K562 (cell line): ENCODE data around the gene ECM1. TPM values are rescaled to one million over a fixed set of nuclear protein-coding genes. Genes with fewer than 3 reads are reported as not detected.

Experiments used
- ARHGAP35 ChIP-seq: fragments of 450-650 bp; IDR thresholded peaks from 2 replicates; pipeline ENCODE4 v1.6.1; 2018; ENCODE audit not compliant: partially characterized antibody
- BHLHE40 ChIP-seq: IDR thresholded peaks from 2 replicates; pipeline ENCODE4 v1.6.1; 2011; ENCODE audit warnings: low read length, improper control_type of control experiment
- CUX1 ChIP-seq: fragments of 200-800 bp; sonication (Bioruptor generic); IDR thresholded peaks from 2 replicates; pipeline ENCODE4 v1.6.1; 2016; ENCODE audit warnings: missing genetic modification characterization, missing compliant biosample characterization
- FOXP1 ChIP-seq: sonication (generic); formaldehyde crosslinking; IDR thresholded peaks from 2 replicates; pipeline ENCODE4 v1.8.0; 2022; ENCODE audit warnings: mild to moderate bottlenecking, missing genetic modification reagents
- GABPB2 ChIP-seq: fragments of 250-450 bp; sonication (Bioruptor Pico); conservative IDR thresholded peaks from 2 replicates; pipeline ENCODE4 v1.5.1; 2021; ENCODE audit warnings: mild to moderate bottlenecking
- HDGF ChIP-seq: fragments of 450-650 bp; IDR thresholded peaks from 2 replicates; pipeline ENCODE4 v1.6.1; 2016
- KAT7 ChIP-seq: sonication (generic); formaldehyde crosslinking; IDR thresholded peaks from 2 replicates; pipeline ENCODE4 v1.8.0; 2022; ENCODE audit warnings: missing genetic modification reagents, mild to moderate bottlenecking, borderline replicate concordance
- LARP7 ChIP-seq: fragments of 450-650 bp; IDR thresholded peaks from 2 replicates; pipeline ENCODE4 v1.6.1; 2016
- MAFK ChIP-seq: IDR thresholded peaks from 2 replicates; pipeline ENCODE4 v1.6.1; 2011; ENCODE audit warnings: low read length, improper control_type of control experiment
- MBD1 ChIP-seq: fragments of 250-450 bp; sonication (Bioruptor Pico); IDR thresholded peaks from 2 replicates; pipeline ENCODE4 v1.8.0; 2022; ENCODE audit warnings: inconsistent platforms
- MTA3 ChIP-seq: fragments of 450-650 bp; formaldehyde crosslinking; IDR thresholded peaks from 2 replicates; pipeline ENCODE4 v1.6.1; 2017; ENCODE audit warnings: mild to moderate bottlenecking, borderline replicate concordance
- POLR3G ChIP-seq: IDR thresholded peaks from 2 replicates; pipeline ENCODE4 v1.6.1; 2011; ENCODE audit not compliant: insufficient read length, insufficient replicate concordance; ENCODE audit errors: extremely low read depth
- SP2 ChIP-seq: IDR thresholded peaks from 2 replicates; pipeline ENCODE4 v1.6.1; 2011; ENCODE audit warnings: mild to moderate bottlenecking, low read depth, low read length, moderate library complexity; ENCODE audit not compliant: poor library complexity, severe bottlenecking; ENCODE audit errors: extremely low read depth
- ZNF212 ChIP-seq: fragments of 450-650 bp; formaldehyde crosslinking; IDR thresholded peaks from 2 replicates; pipeline ENCODE4 v1.4.0; 2020; ENCODE audit warnings: mild to moderate bottlenecking
- ZNF77 ChIP-seq: fragments of 250-450 bp; sonication (Bioruptor Pico); IDR thresholded peaks from 2 replicates; pipeline ENCODE4 v1.5.0; 2020
- ZSCAN32 ChIP-seq: fragments of 450-650 bp; formaldehyde crosslinking; IDR thresholded peaks from 2 replicates; pipeline ENCODE4 v1.4.0; 2020; ENCODE audit warnings: mild to moderate bottlenecking, moderate library complexity
- polyA plus RNA-seq, 8 experiments: library from polyadenylated mRNA; depleted of rRNA in 4 of 8; stranded (reverse) in 5 of 8; unstranded in 3 of 8; fragments of >200 nt; fragmentation: Nextera tagmentation in 2 of 8; fragmentation: Illumina TruSeq in 1 of 8; extraction: Ambion mirVana in 2 of 8; extraction: Trizol in 1 of 8; gene quantifications; 2 replicates each; pipeline versions ENCODE4 v1.2.1 to v1.2.3, GENCODE V29; 2011 to 2014; ENCODE audit warnings: inconsistent platforms in 1 of 8, missing spikeins in 1 of 8
- total RNA-seq, 7 experiments: library from RNA; depleted of rRNA in 6 of 7; stranded (reverse); fragments of >200 nt in 6 of 7; fragmentation: Illumina TruSeq in 2 of 7; extraction: Trizol in 2 of 7; gene quantifications; 2 replicates each; pipeline versions ENCODE4 v1.2.1 to v1.2.3, GENCODE V29; 2011 to 2021; ENCODE audit warnings: low replicate concordance in 1 of 7
- TF ChIP-seq, protein P1 (sequence below): fragments of 450-650 bp; formaldehyde crosslinking; IDR thresholded peaks from 2 replicates; pipeline ENCODE4 v1.4.0; 2022; ENCODE audit warnings: mild to moderate bottlenecking, moderate library complexity
- TF ChIP-seq, protein P2 (sequence below): fragments of 250-450 bp; sonication (Bioruptor Pico); IDR thresholded peaks from 2 replicates; pipeline ENCODE4 v1.4.0; 2020; ENCODE audit warnings: mild to moderate bottlenecking, moderate library complexity, borderline replicate concordance

Gene ECM1
- total and polyA plus RNA-seq, 9 of the 15 experiments (the other 6 are each of a cell fraction or from before 2014, with no cell fraction given), result 6.6 to 52.2 (median 12.8) TPM

DNA sequence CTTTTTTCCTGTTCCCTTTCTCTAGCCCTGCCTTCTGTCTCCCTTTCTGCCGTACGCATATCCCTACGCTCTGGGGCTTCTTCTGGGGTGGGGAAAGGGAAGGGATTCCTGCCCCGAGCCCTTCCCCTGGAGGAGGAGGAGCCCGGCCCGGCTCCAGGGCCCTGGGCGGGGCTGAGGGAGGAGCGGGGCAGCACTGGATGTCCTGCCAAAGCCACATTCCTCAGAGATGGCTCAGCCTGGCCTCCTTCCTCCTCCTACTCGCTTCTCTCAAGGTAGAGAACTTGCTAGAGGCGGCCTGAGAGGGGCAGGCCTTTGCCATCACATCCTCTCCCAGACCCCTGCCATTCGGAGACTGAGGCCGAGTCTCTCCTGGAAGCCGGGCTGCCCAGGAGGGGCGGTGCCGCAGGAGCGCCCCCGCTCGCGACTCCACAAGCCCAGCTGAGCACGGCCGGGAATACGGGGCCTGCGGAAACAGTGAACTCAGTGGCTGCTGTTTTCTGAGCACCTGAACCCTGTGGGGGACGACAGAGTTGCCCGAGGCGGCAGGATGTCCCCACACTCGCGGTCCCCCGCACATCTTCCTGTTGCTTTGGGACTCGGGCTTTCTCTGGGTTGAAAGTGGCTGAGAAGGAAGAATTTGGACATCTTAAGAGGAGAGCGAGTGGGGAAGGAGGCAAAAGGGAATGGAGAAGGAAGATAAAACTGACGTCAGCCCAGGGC is 53.5 kb downstream of the ECM1 start (continued):
- TF ChIP-seq MBD1 (CRISPR knock-in tag), result no peak
- peak; percentile 43; the same call in 1 of the 2 replicates for TF ChIP-seq MTA3
- peak; percentile 57 for TF ChIP-seq ARHGAP35
- TF ChIP-seq POLR3G, result no peak
- no peak for TF ChIP-seq GABPB2 (CRISPR knock-in tag)
- no peak for TF ChIP-seq MAFK
- 0 out of 2 replicates have a peak, but pooled peaks have one; percentile 59 for TF ChIP-seq KAT7 (CRISPR knock-in tag)
- TF ChIP-seq, protein P1, sequence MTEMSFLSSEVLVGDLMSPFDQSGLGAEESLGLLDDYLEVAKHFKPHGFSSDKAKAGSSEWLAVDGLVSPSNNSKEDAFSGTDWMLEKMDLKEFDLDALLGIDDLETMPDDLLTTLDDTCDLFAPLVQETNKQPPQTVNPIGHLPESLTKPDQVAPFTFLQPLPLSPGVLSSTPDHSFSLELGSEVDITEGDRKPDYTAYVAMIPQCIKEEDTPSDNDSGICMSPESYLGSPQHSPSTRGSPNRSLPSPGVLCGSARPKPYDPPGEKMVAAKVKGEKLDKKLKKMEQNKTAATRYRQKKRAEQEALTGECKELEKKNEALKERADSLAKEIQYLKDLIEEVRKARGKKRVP (CRISPR knock-in tag), result no peak
- TF ChIP-seq ZNF212 (CRISPR knock-in tag), result 0 out of 2 replicates have a peak, but pooled peaks have one; percentile 38
- no peak for TF ChIP-seq ZNF77 (CRISPR knock-in tag)
- TF ChIP-seq, protein P2, sequence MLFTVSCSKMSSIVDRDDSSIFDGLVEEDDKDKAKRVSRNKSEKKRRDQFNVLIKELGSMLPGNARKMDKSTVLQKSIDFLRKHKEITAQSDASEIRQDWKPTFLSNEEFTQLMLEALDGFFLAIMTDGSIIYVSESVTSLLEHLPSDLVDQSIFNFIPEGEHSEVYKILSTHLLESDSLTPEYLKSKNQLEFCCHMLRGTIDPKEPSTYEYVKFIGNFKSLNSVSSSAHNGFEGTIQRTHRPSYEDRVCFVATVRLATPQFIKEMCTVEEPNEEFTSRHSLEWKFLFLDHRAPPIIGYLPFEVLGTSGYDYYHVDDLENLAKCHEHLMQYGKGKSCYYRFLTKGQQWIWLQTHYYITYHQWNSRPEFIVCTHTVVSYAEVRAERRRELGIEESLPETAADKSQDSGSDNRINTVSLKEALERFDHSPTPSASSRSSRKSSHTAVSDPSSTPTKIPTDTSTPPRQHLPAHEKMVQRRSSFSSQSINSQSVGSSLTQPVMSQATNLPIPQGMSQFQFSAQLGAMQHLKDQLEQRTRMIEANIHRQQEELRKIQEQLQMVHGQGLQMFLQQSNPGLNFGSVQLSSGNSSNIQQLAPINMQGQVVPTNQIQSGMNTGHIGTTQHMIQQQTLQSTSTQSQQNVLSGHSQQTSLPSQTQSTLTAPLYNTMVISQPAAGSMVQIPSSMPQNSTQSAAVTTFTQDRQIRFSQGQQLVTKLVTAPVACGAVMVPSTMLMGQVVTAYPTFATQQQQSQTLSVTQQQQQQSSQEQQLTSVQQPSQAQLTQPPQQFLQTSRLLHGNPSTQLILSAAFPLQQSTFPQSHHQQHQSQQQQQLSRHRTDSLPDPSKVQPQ (CRISPR knock-in tag), result no peak
- TF ChIP-seq SP2, result no peak
- TF ChIP-seq FOXP1 (CRISPR knock-in tag), result no peak
- no peak; the same call in 1 of the 2 replicates for TF ChIP-seq ZSCAN32 (CRISPR knock-in tag)
- 0 out of 2 replicates have a peak, but pooled peaks have one; percentile 76 for TF ChIP-seq LARP7
- no peak for TF ChIP-seq CUX1 (CRISPR knock-in tag)
- no peak for TF ChIP-seq BHLHE40
- 0 out of 2 replicates have a peak, but pooled peaks have one; percentile 72 for TF ChIP-seq HDGF
